ENCODE data around the gene CYP46A1. TPM values are rescaled to one million over a fixed set of nuclear protein-coding genes. Genes with fewer than 3 reads are reported as not detected.

CYP46A1 gene
- total and polyA plus RNA-seq, 8 donors, result 1.0 to 5.2 (median 1.8) TPM

GRCh38 chr14:99726538-99727095 lies 42.5 kb downstream of the CYP46A1 start:
- Histone ChIP-seq H3K4me3 (no peak overlapping the region), H3K9me3 (no peaks in the 10 kb centered on the region), H3K36me3 (no peaks in the 10 kb centered on the region), H3K27me3 (no peaks in the 10 kb centered on the region), H3K27ac (no peak overlapping the region), H3K4me1 (peaks cover 0 to 5% (median 0%) of the 10 kb centered on the region in 3 donors)
- intact Hi-C loops (cut with DNase I), result loop anchor here in 2 of 3 donors (5.0 kb wide), 1 partner anchor 161 kb away; no protein-coding TSS in a partner anchor
- ATAC-seq (no peak), DNase-seq (peak in 2 of 6 donors; percentile 10 to 56), FAIRE-seq (no peak)
- TF ChIP-seq CTCF (IDR thresholded peaks at IDR 0.05), result no peak
- 70 to 86% methylated on average over 21 to 26 of the region's 26 CpGs for WGBS, 2 donors

DNA sequence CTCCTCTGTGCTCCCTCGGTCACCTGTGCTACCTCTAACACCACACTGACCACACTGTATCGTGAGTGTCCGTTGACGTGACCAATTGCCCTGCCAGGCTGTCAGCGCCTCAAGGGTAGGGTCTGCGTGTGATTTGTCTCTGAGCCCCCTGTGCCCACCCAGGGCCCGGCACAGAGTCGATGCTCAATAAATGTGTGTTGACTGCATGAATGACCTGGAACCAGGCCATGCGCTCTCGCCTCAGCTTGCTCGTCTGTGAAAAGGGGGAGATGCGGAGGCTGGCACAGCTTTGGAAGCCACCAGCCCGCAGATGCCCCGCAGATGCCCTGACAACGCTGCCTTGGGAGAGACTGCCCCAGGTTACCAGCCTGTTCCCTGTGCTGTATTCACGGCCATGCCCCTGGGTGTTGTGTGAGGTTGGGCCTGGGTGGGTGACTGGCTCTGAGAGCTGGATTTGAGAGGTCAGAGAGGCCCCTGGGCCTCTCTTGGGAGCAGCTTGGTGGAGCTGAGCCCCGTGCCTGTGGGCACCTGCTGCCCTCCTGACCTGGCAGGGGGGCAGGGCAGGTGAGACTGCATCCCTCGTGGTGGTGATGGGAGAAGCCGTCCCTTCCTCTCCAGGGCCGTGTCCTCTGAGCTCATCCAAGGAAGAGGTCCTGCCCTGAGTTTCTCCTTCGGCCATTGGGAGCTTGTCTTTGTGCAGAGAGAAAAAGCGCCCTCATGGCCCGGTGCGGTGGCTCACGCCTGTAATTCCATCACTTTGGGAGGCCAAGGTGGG lies 43.2 kb downstream of the CYP46A1 start:
- peaks cover 0 to 10% (median 0%) of the 10 kb centered on the region in 3 donors for H3K4me1 ChIP-seq
- DNase-seq, result peak in 2 of 6 donors; percentile 11 to 47
- H3K9me3 ChIP-seq, result no peaks in the 10 kb centered on the region
- FAIRE-seq, result no peak
- WGBS, 2 donors, result 78 to 88% methylated on average over 25 of the region's 25 CpGs
- intact Hi-C loops (cut with DNase I), result loop anchor here in 2 of 3 donors (5.0 kb wide), 1 partner anchor 160 kb away; no protein-coding TSS in a partner anchor
- no peaks in the 10 kb centered on the region for H3K27me3 ChIP-seq
- ATAC-seq, result no peak
- H3K27ac ChIP-seq, result no peak overlapping the region
- TF ChIP-seq CTCF (IDR thresholded peaks at IDR 0.05), result no peak
- H3K4me3 ChIP-seq, result no peak overlapping the region
- H3K36me3 ChIP-seq, result no peaks in the 10 kb centered on the region

DNA sequence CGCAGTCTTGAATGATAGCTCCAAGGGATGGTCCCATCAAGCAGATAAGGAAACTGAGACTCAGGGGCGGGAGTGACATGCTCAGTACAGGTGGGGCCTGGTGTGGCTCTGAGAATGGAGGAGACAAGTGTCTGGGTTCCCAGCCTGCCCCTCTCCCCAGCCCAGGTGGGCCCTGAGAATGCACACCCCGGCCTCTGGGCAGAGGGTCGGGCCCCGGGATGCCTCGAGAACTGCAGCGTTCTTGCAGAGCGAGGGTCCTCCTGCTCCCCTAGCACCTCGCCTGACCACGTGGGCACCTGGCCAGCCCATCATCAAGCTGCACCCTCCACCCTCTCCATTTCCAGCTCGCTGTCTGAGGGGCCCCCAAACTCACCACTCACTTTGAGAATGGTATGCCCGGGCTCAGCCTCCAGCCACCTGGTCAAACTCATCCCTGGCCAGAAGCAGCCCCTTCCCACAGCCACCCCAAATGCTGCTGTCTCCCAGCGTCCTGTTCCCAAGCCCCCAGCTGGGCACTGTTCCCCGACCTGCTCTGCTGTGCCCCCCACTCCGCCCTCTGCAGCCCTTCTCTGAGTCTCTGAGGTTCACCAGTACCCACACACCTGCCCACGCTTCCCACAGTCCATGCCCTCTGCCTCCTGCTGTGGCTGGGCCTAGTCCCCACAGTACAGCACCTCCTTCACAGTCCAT lies 44.3 kb downstream of the CYP46A1 start:
- Histone ChIP-seq H3K4me3 (no peak overlapping the region), H3K36me3 (no peaks in the 10 kb centered on the region), H3K27me3 (no peaks in the 10 kb centered on the region), H3K9me3 (no peaks in the 10 kb centered on the region), H3K4me1 (peaks cover 0 to 14% (median 0%) of the 10 kb centered on the region in 3 donors), H3K27ac (no peak overlapping the region)
- ATAC-seq (no peak), DNase-seq (peak in 4 of 6 donors; percentile 5 to 58 (median 32)), FAIRE-seq (no peak)
- intact Hi-C loops (cut with DNase I), result loop anchor here in 2 of 3 donors (5.0 kb wide), 1 partner anchor 159 kb away; no protein-coding TSS in a partner anchor
- WGBS, 2 donors, result 66 to 84% methylated on average over 16 of the region's 16 CpGs
- no peak for TF ChIP-seq CTCF (IDR thresholded peaks at IDR 0.05)

- no peak for TF ChIP-seq CTCF (IDR thresholded peaks at IDR 0.05)
- H3K27ac ChIP-seq, result no peak overlapping the region
- no peaks in the 10 kb centered on the region for H3K36me3 ChIP-seq
- ATAC-seq (no peak), FAIRE-seq (no peak), DNase-seq (peak in 3 of 6 donors; percentile 6 to 38 (median 7))
- intact Hi-C loops (cut with DNase I), result loop anchor here in 2 of 3 donors (5.0 kb wide), 1 partner anchor 158 kb away; no protein-coding TSS in a partner anchor
- WGBS, 2 donors, result 65 to 78% methylated on average over 4 of the region's 4 CpGs
- H3K4me3 ChIP-seq, result no peak overlapping the region
- peaks cover 0 to 14% (median 0%) of the 10 kb centered on the region in 3 donors for H3K4me1 ChIP-seq
- H3K9me3 ChIP-seq, result no peaks in the 10 kb centered on the region
- no peaks in the 10 kb centered on the region for H3K27me3 ChIP-seq
Observed at GRCh38 chr14:99728981-99729451, 44.9 kb downstream of the CYP46A1 start.
